Measurements from ENCODE around the gene EEF2.

The EEF2 gene

GRCh38 chr19:3978145-3978544 lies 7.1 kb downstream of the EEF2 start:
- Histone ChIP-seq H3K14ac (ENCODE audit: low read length) (no peak overlapping the region), H3K4me3 (ENCODE audit: low read depth, low read length) (no peak overlapping the region), H3K27me3 (ENCODE audit: insufficient read depth, low read length) (no peaks in the 10 kb centered on the region), H3K9ac (ENCODE audit: low read length) (no peak overlapping the region), H3K4me2 (ENCODE audit: low read length) (no peak overlapping the region), H2BK5ac (ENCODE audit: low read depth, low read length, poor library complexity) (no peak overlapping the region), H3K36me3 (ENCODE audit: control insufficient read depth in 1 of 2, insufficient read depth in 2 of 2, low read length in 2 of 2) (peaks cover 81% of the 10 kb centered on the region in 2 experiments), H3K79me1 (ENCODE audit: low read length) (no peaks in the 10 kb centered on the region), H4K8ac (ENCODE audit: low read depth, low read length) (no peak overlapping the region), H3K18ac (ENCODE audit: low read length) (no peak overlapping the region), H2AFZ (ENCODE audit: insufficient read depth, low read length, poor library complexity) (no peak overlapping the region), H3K23ac (ENCODE audit: low read length) (no peak overlapping the region), H4K91ac (ENCODE audit: low read depth, low read length) (no peak overlapping the region), H3K27ac (ENCODE audit: low read depth, low read length) (no peak overlapping the region), H2BK12ac (ENCODE audit: low read length) (no peak overlapping the region), H3K4me1 (ENCODE audit: control insufficient read depth in 1 of 2, insufficient read depth in 2 of 2, low read length in 2 of 2) (peaks cover 0 to 4% of the 10 kb centered on the region in 2 experiments), H3K4ac (ENCODE audit: low read depth, low read length) (no peak overlapping the region), H2AK5ac (ENCODE audit: low read length) (no peak overlapping the region), H4K12ac (ENCODE audit: low read depth, low read length) (no peak overlapping the region), H2BK120ac (ENCODE audit: insufficient read depth, low read length, poor library complexity) (no peak overlapping the region), H3K9me3 (ENCODE audit: insufficient read depth, low read depth, low read length) (peaks cover 11% of the 10 kb centered on the region), H3K79me2 (ENCODE audit: control insufficient read depth, insufficient read depth, low read length, poor library complexity) (peaks cover 12% of the 10 kb centered on the region)
- WGBS (ENCODE audit: extremely low coverage, insufficient coverage, insufficient read length) = no CpG with 5 or more reads among the region's 19 CpGs
- no peak for DNase-seq

GRCh38 chr19:3977242-3978143 lies 7.8 kb downstream of the EEF2 start:
- Histone ChIP-seq H3K14ac (ENCODE audit: low read length) (no peak overlapping the region), H2BK120ac (ENCODE audit: insufficient read depth, low read length, poor library complexity) (no peak overlapping the region), H2AFZ (ENCODE audit: insufficient read depth, low read length, poor library complexity) (no peak overlapping the region), H3K4me3 (ENCODE audit: low read depth, low read length) (no peak overlapping the region), H3K4me2 (ENCODE audit: low read length) (no peak overlapping the region), H3K27ac (ENCODE audit: low read depth, low read length) (no peak overlapping the region), H4K12ac (ENCODE audit: low read depth, low read length) (peak overlapping the region; percentile 4), H2AK5ac (ENCODE audit: low read length) (no peak overlapping the region), H3K79me2 (ENCODE audit: control insufficient read depth, insufficient read depth, low read length, poor library complexity) (peaks cover 6% of the 10 kb centered on the region), H3K9me3 (ENCODE audit: insufficient read depth, low read depth, low read length) (peaks cover 11% of the 10 kb centered on the region), H3K79me1 (ENCODE audit: low read length) (no peaks in the 10 kb centered on the region), H3K4ac (ENCODE audit: low read depth, low read length) (no peak overlapping the region), H4K8ac (ENCODE audit: low read depth, low read length) (no peak overlapping the region), H3K27me3 (ENCODE audit: insufficient read depth, low read length) (no peaks in the 10 kb centered on the region), H2BK5ac (ENCODE audit: low read depth, low read length, poor library complexity) (no peak overlapping the region), H3K23ac (ENCODE audit: low read length) (no peak overlapping the region), H3K18ac (ENCODE audit: low read length) (no peak overlapping the region), H2BK12ac (ENCODE audit: low read length) (no peak overlapping the region), H4K91ac (ENCODE audit: low read depth, low read length) (no peak overlapping the region), H3K36me3 (ENCODE audit: control insufficient read depth in 1 of 2, insufficient read depth in 2 of 2, low read length in 2 of 2) (peaks cover 75 to 78% of the 10 kb centered on the region in 2 experiments), H3K9ac (ENCODE audit: low read length) (no peak overlapping the region), H3K4me1 (ENCODE audit: control insufficient read depth in 1 of 2, insufficient read depth in 2 of 2, low read length in 2 of 2) (no peaks in the 10 kb centered on the region)
- WGBS (ENCODE audit: extremely low coverage, insufficient coverage, insufficient read length) = no CpG with 5 or more reads among the region's 59 CpGs
- DNase-seq = no peak

DNA sequence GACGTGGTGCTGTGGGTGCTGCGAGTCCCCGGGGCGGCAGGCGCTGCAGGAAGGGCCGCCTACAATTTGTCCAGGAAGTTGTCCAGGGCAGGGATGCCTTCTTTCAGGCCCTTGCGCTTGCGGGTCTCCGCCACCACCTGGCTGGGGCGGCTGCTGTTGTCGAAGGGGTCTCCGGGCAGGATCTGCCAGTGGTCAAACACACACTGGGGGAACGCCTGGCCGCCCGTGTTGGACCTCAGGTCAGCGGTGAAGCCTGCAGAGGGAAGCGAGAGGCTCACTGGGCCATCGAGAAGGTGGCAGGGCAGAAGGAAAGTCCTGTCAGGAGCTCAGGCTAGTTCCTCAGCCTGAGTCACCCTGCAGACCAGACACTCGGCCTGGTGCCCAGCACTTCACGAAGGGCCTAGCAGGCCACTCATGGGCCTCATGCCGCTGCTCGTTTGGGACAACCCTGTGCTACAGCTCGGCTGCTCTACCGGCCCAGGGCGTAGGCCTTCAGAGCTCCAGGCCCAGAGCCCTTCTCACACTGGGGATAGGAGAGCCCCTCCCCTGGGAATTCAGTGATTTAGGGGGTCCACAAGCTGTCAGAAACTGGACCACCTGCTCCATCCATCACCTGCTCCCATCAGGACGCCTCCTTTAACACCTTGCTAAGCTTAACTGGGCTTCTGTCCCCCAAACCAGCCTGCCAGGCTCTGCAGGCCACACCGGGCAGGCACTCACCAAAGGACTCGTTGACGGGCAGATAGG lies 8.6 kb downstream of the EEF2 start:
- Histone ChIP-seq H4K8ac (ENCODE audit: low read depth, low read length) (no peak overlapping the region), H4K91ac (ENCODE audit: low read depth, low read length) (no peak overlapping the region), H3K27me3 (ENCODE audit: insufficient read depth, low read length) (no peaks in the 10 kb centered on the region), H2BK5ac (ENCODE audit: low read depth, low read length, poor library complexity) (no peak overlapping the region), H2AFZ (ENCODE audit: insufficient read depth, low read length, poor library complexity) (no peak overlapping the region), H3K4me1 (ENCODE audit: control insufficient read depth in 1 of 2, insufficient read depth in 2 of 2, low read length in 2 of 2) (no peaks in the 10 kb centered on the region), H2BK120ac (ENCODE audit: insufficient read depth, low read length, poor library complexity) (no peak overlapping the region), H3K23ac (ENCODE audit: low read length) (no peak overlapping the region), H3K4me3 (ENCODE audit: low read depth, low read length) (no peak overlapping the region), H3K79me2 (ENCODE audit: control insufficient read depth, insufficient read depth, low read length, poor library complexity) (peaks cover under 1% of the 10 kb centered on the region), H3K4me2 (ENCODE audit: low read length) (no peak overlapping the region), H3K14ac (ENCODE audit: low read length) (no peak overlapping the region), H3K79me1 (ENCODE audit: low read length) (no peaks in the 10 kb centered on the region), H3K4ac (ENCODE audit: low read depth, low read length) (no peak overlapping the region), H3K9me3 (ENCODE audit: insufficient read depth, low read depth, low read length) (peaks cover 11% of the 10 kb centered on the region), H3K9ac (ENCODE audit: low read length) (no peak overlapping the region), H3K27ac (ENCODE audit: low read depth, low read length) (no peak overlapping the region), H3K18ac (ENCODE audit: low read length) (no peak overlapping the region), H2AK5ac (ENCODE audit: low read length) (no peak overlapping the region), H4K12ac (ENCODE audit: low read depth, low read length) (no peak overlapping the region), H3K36me3 (ENCODE audit: control insufficient read depth in 1 of 2, insufficient read depth in 2 of 2, low read length in 2 of 2) (peaks cover 69 to 70% of the 10 kb centered on the region in 2 experiments), H2BK12ac (ENCODE audit: low read length) (no peak overlapping the region)
- no peak for DNase-seq
- WGBS (ENCODE audit: extremely low coverage, insufficient coverage, insufficient read length) = no CpG with 5 or more reads among the region's 29 CpGs

- no peak overlapping the region for H4K91ac ChIP-seq (ENCODE audit: low read depth, low read length)
- peaks cover 11% of the 10 kb centered on the region for H3K9me3 ChIP-seq (ENCODE audit: insufficient read depth, low read depth, low read length)
- no peak overlapping the region for H3K18ac ChIP-seq (ENCODE audit: low read length)
- peak in 1 of 2 donors; percentile 56 for DNase-seq
- no peak overlapping the region for H3K23ac ChIP-seq (ENCODE audit: low read length)
- no peak overlapping the region for H2BK12ac ChIP-seq (ENCODE audit: low read length)
- H3K4me1 ChIP-seq (ENCODE audit: control insufficient read depth in 1 of 2, insufficient read depth in 2 of 2, low read length in 2 of 2) = no peaks in the 10 kb centered on the region
- H2AK5ac ChIP-seq (ENCODE audit: low read length) = no peak overlapping the region
- H3K4me2 ChIP-seq (ENCODE audit: low read length) = no peak overlapping the region
- H3K27me3 ChIP-seq (ENCODE audit: insufficient read depth, low read length) = no peaks in the 10 kb centered on the region
- peaks cover 59 to 60% of the 10 kb centered on the region in 2 experiments for H3K36me3 ChIP-seq (ENCODE audit: control insufficient read depth in 1 of 2, insufficient read depth in 2 of 2, low read length in 2 of 2)
- no peak overlapping the region for H2BK5ac ChIP-seq (ENCODE audit: low read depth, low read length, poor library complexity)
- H3K14ac ChIP-seq (ENCODE audit: low read length) = no peak overlapping the region
- WGBS (ENCODE audit: extremely low coverage, insufficient coverage, insufficient read length) = no CpG with 5 or more reads among the region's 14 CpGs
- H3K27ac ChIP-seq (ENCODE audit: low read depth, low read length) = no peak overlapping the region
- no peak overlapping the region for H2BK120ac ChIP-seq (ENCODE audit: insufficient read depth, low read length, poor library complexity)
- H3K79me1 ChIP-seq (ENCODE audit: low read length) = peaks cover 2% of the 10 kb centered on the region
- H3K9ac ChIP-seq (ENCODE audit: low read length) = peak overlapping the region; percentile 4
- H3K4ac ChIP-seq (ENCODE audit: low read depth, low read length) = no peak overlapping the region
- H3K4me3 ChIP-seq (ENCODE audit: low read depth, low read length) = no peak overlapping the region
- peaks cover 2% of the 10 kb centered on the region for H3K79me2 ChIP-seq (ENCODE audit: control insufficient read depth, insufficient read depth, low read length, poor library complexity)
- no peak overlapping the region for H4K12ac ChIP-seq (ENCODE audit: low read depth, low read length)
- H4K8ac ChIP-seq (ENCODE audit: low read depth, low read length) = no peak overlapping the region
- H2AFZ ChIP-seq (ENCODE audit: insufficient read depth, low read length, poor library complexity) = no peak overlapping the region
Observed at GRCh38 chr19:3975637-3976087, 9.6 kb downstream of the EEF2 start.
